WERI-Rb-1 (cell line): ENCODE measurements around the gene PDLIM5.
"Not testable (repeated sequence)": the region's sequence is repeated elsewhere in the genome, so short reads cannot be mapped to it uniquely, and the experiment has no call there.

ENCODE experiments used
- DNase-seq: peaks from one replicate; pipeline ENCODE4 v3.0.0-alpha.2; 2020
- H3K27ac ChIP-seq: fragments of 250-450 bp; sonication (Bioruptor Pico); 2 replicates; pipeline ENCODE4 v1.5.1; 2020; ENCODE audit warnings: mild to moderate bottlenecking, moderate library complexity
- H3K27me3 ChIP-seq: fragments of 250-450 bp; sonication (Bioruptor Pico); 2 replicates; pipeline ENCODE4 v1.5.1; 2021; ENCODE audit warnings: mild to moderate bottlenecking, low read depth, moderate library complexity; ENCODE audit not compliant: insufficient read depth, severe bottlenecking
- H3K36me3 ChIP-seq: fragments of 250-450 bp; sonication (Bioruptor Pico); 2 replicates; pipeline ENCODE4 v1.5.1; 2020; ENCODE audit warnings: mild to moderate bottlenecking, moderate library complexity
- H3K4me3 ChIP-seq: 2 replicates; pipeline ENCODE4 v1.5.1; 2011; ENCODE audit warnings: low read depth, mild to moderate bottlenecking, control low read depth, low read length
- H3K9me3 ChIP-seq: fragments of 250-450 bp; sonication (Bioruptor Pico); 2 replicates; pipeline ENCODE4 v1.5.1; 2021; ENCODE audit warnings: mild to moderate bottlenecking, moderate library complexity; ENCODE audit not compliant: severe bottlenecking
- TF ChIP-seq, protein P1 (sequence below): IDR thresholded peaks from 2 replicates; pipeline ENCODE4 v1.5.1; 2011; ENCODE audit warnings: low read depth, mild to moderate bottlenecking, control low read depth, inconsistent platforms, low read length

PDLIM5 gene

DNA sequence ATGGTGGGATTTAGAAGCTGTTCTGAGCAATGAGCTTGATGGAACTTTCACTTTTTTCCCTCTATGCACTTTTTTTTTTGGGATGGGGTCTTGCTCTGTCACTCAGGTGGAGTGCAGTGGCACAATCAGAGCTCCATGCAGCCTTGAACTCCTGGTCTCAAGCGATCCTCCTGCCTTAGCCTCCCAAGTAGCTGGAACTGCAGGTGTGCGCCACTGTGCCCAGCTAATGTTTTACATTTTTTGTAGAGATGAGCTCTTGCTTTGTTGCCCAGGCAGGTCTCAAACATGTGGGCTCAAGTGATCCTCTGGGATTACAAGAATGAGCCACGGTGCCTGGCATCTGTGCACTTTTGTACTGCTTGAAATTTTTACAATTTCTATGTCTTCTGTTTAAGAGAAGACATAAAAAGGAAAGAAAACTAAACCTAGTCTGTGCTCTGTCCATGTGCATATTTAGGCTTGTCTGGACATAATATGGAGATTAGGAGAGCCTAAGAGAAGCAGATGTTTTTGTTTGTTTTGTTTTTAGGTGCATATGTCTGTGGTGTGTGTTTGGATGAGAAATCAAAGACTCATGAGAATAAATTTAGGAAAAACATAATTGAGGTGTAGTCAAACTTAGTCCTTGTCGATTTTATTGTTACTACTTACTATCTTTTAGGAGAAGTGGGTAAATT is 16.5 kb downstream of the PDLIM5 start:
- Histone ChIP-seq H3K4me3 (no peak overlapping the region), H3K9me3 (no peaks in the 10 kb centered on the region), H3K36me3 (no peaks in the 10 kb centered on the region), H3K27ac (no peak overlapping the region), H3K27me3 (no peaks in the 10 kb centered on the region)
- DNase-seq, result no peak
- TF ChIP-seq, protein P1, sequence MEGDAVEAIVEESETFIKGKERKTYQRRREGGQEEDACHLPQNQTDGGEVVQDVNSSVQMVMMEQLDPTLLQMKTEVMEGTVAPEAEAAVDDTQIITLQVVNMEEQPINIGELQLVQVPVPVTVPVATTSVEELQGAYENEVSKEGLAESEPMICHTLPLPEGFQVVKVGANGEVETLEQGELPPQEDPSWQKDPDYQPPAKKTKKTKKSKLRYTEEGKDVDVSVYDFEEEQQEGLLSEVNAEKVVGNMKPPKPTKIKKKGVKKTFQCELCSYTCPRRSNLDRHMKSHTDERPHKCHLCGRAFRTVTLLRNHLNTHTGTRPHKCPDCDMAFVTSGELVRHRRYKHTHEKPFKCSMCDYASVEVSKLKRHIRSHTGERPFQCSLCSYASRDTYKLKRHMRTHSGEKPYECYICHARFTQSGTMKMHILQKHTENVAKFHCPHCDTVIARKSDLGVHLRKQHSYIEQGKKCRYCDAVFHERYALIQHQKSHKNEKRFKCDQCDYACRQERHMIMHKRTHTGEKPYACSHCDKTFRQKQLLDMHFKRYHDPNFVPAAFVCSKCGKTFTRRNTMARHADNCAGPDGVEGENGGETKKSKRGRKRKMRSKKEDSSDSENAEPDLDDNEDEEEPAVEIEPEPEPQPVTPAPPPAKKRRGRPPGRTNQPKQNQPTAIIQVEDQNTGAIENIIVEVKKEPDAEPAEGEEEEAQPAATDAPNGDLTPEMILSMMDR, result no peak

DNA sequence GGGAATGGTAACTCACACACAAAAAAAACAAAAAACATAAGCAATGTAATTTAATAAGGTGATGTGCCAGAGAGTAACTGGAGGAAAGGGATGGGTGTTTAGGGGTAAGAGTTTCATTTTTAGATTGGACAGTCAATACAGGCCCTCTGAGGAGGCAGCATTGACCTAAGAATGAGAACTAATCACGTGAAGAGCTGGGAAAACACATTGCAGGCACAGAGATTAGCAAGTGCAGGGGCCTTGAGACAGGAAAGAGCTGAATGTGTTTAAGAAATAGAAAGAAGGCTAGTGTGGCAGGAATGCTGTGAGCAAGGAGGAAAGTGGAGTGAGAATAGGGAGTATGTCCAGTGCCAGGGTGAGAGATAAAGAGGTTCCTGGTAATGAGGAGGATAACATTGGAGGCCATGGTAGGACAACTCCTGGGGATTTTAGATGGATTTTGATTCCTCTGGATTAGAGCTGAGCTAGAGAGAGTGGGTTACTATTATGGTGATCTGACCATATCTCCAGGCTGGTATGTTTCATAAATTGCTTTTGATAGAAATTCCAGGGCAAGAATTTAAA is 17.6 kb downstream of the PDLIM5 start:
- Histone ChIP-seq H3K9me3 (no peaks in the 10 kb centered on the region), H3K4me3 (no peak overlapping the region), H3K27ac (no peak overlapping the region), H3K27me3 (no peaks in the 10 kb centered on the region), H3K36me3 (no peaks in the 10 kb centered on the region)
- no peak for DNase-seq
- TF ChIP-seq, protein P1, result no peak

DNA sequence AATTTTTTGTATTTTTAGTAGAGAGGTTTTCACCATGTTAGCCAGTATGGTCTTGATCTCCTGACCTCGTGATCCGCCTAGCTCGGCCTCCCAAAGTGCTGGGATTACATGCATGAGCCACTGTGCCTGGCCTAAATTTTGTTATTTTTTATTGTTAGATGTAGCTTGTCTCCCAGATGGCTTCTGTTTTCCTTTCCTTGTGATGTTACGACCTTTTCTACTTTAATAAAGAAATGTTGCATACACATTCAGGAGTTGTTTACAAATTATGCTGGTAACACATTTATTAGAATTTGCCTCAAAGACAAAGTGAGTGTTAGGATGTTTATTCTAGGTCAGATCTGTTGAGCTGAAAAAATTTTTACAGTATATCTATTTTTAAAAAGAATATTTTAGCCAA is 18.4 kb downstream of the PDLIM5 start:
- DNase-seq, result no peak
- H3K27me3 ChIP-seq, result no peaks in the 10 kb centered on the region
- TF ChIP-seq, protein P1, result no peak
- H3K36me3 ChIP-seq, result no peaks in the 10 kb centered on the region
- no peaks in the 10 kb centered on the region for H3K9me3 ChIP-seq
- H3K4me3 ChIP-seq, result no peak overlapping the region
- H3K27ac ChIP-seq, result no peak overlapping the region

DNA sequence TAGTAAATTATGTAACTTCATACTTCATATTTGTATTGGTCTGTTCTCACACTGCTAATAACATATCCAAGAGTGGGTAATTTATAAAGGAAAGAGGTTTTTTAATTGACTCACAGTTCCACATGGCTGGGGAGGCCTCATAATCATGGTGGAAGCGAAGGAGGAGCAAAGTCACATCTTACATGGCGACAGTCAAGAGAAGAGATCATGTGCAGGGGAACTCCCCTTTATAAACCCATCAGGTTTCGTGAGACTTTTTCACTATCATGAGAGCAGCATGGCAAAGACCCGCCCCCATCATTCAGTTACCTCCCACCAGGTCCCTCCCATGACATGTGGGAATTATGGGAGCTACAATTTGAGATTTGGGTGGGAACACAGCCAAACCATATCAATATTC is 19.0 kb downstream of the PDLIM5 start:
- H3K27ac ChIP-seq, H3K4me3 ChIP-seq, DNase-seq, H3K9me3 ChIP-seq, H3K36me3 ChIP-seq, H3K27me3 ChIP-seq: not testable (repeated sequence)

DNA sequence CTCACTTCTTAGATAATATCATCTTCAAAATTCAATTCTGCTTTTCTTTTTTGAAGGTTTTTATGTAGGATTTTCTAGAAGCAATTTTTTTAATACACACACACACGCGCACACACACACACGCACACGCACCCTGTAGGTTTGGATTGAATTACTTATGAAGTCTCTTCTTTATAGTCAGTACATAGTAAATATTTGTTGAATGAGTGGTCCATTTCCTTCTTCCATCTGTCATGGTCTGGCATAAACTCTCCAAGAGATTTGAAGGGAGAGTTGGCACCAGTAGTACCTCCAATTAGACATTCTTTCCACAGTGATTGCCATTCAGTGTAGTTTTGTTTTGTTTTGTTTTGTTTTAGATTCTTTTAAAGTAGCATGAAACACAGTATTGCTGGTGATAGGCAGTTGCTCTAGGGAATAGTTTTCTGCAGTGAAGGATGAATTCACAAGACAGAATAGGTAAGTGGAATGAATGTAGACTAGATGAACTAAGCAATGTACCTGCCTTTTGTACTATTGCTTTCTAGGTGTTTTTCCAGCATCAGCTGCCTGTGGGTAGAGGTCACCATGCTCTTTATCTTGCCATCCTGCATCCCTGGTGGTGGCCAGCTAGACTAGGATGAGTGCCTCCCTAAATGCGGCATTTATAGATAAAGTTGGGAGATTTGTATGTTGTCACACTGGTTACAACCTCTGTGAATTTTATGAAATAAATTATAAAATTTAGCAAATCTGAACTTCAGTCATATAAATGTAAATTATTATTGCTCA is 20.5 kb downstream of the PDLIM5 start:
- H3K27ac ChIP-seq, result no peak overlapping the region
- no peak for DNase-seq
- H3K9me3 ChIP-seq, result no peaks in the 10 kb centered on the region
- TF ChIP-seq, protein P1, result no peak
- no peaks in the 10 kb centered on the region for H3K27me3 ChIP-seq
- no peaks in the 10 kb centered on the region for H3K36me3 ChIP-seq
- no peak overlapping the region for H3K4me3 ChIP-seq

DNA sequence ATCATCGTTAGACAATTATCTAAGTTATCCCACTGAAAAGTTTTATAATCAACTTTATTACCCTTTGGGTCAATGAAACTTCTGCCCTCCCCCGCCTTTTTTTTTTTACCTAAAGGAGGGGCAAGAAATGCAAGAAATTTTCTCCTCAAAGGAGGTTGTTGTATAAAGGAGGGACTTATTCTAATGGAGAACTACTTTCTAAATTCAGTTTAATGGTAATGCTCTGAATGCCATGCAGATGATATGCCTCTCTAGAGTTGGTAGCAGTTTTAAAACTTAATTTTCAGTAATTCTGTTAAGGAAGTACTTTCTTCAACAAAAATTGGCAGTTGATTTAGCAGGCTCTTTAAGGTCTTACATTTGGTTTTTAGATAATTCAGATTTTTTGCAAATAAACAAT is 23.3 kb downstream of the PDLIM5 start:
- Histone ChIP-seq H3K27ac (no peak overlapping the region), H3K27me3 (no peaks in the 10 kb centered on the region), H3K36me3 (no peaks in the 10 kb centered on the region), H3K9me3 (no peaks in the 10 kb centered on the region), H3K4me3 (no peak overlapping the region)
- no peak for DNase-seq
- TF ChIP-seq, protein P1, result no peak
